Glomerular endothelial cell (primary cell): Measurements from ENCODE around the gene BAZ1B. TPM values are rescaled to one million over a fixed set of nuclear protein-coding genes. Genes with fewer than 3 reads are reported as not detected.
"Not testable (repeated sequence)": the region's sequence is repeated elsewhere in the genome, so short reads cannot be mapped to it uniquely, and the experiment has no call there.

Experiments
- DNase-seq: peaks from one replicate; pipeline ENCODE4 v3.0.0-alpha.2; 2011; ENCODE audit warnings: low read depth, low spot score; ENCODE audit errors: extremely low read depth
- total RNA-seq: library from RNA; depleted of rRNA; stranded (reverse); fragments of >200 nt; gene quantifications from 2 replicates; pipeline ENCODE4 v1.2.3, GENCODE V29; 2015

Gene BAZ1B
- total RNA-seq, 1 donor from 2014 or later: 57.2 TPM

GRCh38 chr7:73429622-73430505 is 92.2 kb downstream of the BAZ1B start:
- DNase-seq: no peak

DNA sequence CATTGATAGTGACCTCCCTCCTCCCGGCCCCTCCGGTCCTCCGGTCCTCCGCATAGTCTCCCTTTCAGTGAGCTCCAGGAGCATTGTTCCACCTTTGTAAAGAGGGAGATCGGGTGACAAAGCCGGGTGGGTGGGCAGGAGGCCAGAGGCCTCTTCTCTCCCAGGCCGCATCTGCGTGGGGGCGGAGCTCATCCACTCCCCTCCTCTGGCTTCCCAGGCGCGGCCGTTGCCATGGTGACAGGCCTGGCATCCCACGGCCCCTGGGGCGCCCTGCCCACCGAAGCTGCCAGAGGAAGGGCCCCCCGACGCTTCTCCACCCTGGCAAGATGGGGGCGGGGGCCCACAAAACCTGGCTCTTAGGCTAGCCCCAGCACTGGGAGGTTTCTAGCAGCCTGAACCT is 92.9 kb downstream of the BAZ1B start:
- no peak for DNase-seq

- no peak for DNase-seq
These were observed 93.9 kb downstream of the BAZ1B start for GRCh38 chr7:73427902-73428787.

- no peak for DNase-seq
These were observed 96.1 kb downstream of the BAZ1B start for GRCh38 chr7:73426016-73426415.

DNA sequence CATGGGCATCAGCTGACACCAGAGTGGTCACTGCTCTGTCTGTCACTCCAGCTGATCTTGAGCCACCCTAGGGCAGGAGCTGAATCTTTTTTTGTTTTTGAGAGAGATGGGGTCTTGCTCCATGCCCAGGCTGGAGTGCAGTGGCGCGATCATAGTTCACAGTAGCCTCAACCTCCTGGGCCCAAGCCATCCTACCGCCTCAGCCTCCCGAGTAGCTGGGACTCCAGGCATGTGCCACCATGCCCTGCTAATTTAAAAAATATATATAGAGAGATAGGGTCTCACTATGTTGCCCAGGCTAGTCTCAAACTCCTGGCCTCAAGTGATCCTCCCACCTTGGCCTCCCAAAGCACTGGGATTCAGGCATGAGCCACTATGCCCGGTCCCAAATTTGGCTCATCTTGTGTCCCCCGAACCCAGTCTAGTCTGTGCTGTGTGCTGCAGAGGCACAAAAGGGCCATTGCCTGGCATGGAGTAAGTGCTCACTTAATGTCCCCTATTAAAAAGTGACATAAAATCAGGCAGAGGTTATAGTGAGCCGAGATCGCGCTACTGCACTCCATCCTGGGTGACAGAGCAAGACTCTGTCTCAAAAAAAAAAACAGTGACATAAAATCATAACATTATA is 96.6 kb downstream of the BAZ1B start:
- no peak for DNase-seq

DNA sequence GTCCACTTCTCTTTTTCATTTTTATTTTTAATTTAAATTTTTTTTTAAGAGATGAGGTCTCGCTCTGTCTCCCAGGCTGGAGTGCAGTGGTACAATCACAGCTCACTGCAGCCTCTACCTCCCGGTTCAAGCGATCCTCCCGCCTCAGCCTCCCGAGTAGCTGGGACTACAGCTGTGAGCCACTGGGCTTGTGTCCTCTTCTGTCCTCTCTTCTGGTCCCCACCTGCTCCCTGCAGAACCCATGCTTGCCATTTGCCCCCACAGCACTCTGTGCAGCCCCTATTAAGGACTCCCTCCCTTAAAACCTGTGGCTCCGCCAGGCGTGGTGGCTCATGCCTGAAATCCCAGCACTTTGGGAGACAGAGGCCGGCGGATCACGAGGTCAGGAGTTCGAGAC is 97.6 kb downstream of the BAZ1B start:
- no peak for DNase-seq

DNA sequence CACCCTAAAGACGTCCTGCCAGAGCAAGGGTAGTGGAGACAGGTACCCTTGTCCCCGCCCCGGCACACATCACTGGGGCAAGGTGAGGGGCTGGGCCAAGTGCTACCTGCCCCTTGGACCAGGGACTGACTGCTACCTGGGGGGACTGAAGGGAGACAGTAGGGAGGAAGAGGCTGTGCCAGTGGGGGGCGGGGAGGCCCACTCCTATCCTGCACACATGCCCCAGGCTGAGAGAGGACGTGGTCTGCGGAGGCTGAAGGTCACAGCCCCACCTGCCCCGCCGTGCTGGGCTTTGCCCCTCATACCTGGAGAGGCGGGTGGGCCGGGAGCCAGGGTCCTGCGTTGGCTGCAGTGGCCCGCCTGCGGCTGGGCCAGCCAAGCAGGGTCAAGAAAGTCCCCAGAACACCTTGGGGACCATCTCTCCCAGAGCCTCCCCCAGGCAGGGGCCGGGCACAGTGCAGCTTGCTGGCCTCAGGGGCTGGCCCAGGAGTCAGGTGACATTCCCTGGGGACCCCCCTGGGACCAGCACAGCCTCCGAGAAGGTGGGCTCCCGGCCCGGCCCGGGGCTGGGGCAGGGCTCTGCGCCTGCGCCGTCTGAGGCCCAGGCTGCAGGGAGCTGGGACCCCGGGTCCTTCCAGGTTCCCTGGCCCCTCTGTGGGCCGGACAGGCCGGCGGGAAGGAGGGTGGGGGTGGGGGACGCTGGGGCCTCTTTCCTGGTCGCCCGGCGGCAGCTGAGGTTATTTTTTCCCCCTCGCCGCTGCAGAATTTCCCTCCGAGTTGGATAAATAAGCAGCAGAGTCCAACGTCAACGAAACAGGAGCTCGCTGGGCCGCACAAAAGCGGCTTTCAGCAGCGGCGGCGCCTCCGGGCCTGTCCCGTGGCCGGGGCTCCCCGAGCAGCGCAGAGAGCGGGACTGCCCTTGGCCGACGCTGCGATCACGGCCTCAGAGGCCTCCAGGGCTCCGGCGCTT is 98.3 kb downstream of the BAZ1B start:
- no peak for DNase-seq

- not testable (repeated sequence) for DNase-seq
These were observed 101.5 kb downstream of the BAZ1B start for GRCh38 chr7:73420610-73421009.

GRCh38 chr7:73420016-73420415 is 102.1 kb downstream of the BAZ1B start:
- peak; percentile 18 for DNase-seq

GRCh38 chr7:73418113-73418703 is 103.9 kb downstream of the BAZ1B start:
- no peak for DNase-seq

- DNase-seq: not testable (repeated sequence)
These were observed 111.5 kb downstream of the BAZ1B start for GRCh38 chr7:73410541-73411131.

GRCh38 chr7:73404860-73405259 is 117.2 kb downstream of the BAZ1B start:
- DNase-seq: not testable (repeated sequence)

GRCh38 chr7:73399185-73400050 is 122.7 kb downstream of the BAZ1B start:
- DNase-seq: peak; percentile 33

GRCh38 chr7:73397521-73398281 is 124.4 kb downstream of the BAZ1B start:
- DNase-seq: no peak

DNA sequence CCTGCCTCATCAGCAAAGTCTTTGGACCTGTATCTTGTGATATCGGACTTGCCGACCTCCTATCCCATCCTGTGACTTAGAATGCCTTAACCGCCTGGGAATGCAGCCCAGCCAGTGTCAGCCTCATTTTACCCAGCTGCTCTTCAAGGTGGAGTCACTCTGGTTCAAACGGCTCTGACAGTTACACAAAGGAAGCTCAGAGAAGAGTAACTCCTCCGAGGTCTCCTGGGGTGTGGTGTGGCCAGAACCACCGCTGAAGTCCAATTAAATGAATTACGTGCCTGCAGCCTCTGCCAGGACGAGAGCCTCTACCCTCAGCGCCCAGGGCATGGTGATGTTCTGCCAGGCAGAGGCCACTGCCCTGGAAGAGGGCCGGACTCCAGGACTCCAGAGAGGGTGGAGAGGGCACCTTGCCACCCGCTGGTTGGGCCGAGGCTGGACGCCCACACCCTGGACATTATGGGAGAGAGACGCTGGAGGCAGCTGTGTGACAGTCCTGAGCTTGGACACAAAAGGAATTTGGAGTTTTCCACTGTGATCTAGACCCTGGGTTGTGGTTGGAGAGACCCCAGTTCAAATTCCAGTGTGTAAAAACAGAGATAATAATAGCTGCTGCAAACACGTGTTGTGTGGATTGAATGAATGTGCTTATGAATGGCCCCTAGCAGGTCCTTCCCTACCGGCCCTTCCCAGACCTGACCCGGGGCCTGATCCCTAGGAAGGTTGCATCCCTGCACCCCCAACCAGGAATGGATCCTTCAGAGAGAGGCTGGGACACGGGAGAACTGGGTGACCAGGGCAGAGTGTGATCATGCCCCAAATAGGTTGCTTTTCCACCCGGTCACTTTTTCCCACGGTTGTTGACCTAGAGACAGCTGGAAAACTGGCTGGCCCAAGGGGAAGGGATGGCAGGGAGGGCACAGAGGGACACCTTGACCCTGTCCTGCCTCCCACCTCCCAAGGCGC is 126.3 kb downstream of the BAZ1B start:
- DNase-seq: no peak

- DNase-seq: no peak
These were observed 127.7 kb downstream of the BAZ1B start for GRCh38 chr7:73394422-73394821.
